K562 (cell line): ENCODE measurements around the gene POLR1H. TPM values are rescaled to one million over a fixed set of nuclear protein-coding genes. Genes with fewer than 3 reads are reported as not detected.

Source experiments
- ATAC-seq: fragments of 200-7000 bp; cut with Tn5 transposase; 3 replicates; pipeline ENCODE4 v1.9.1; 2020; ENCODE audit warnings: moderate library complexity
- BruUV-seq: library from RNA; stranded (reverse); fragments of 400-500 nt; replicated peaks from 2 replicates; lab custom pipeline; 2021; lab: Mats Ljungman, UMichigan
- CTCF ChIA-PET: fragments of 300-600 bp; formaldehyde crosslinking; extraction: SDS; loops from one replicate; lab custom pipeline; 2021; ENCODE audit warnings: low intra/inter-chr PET ratio; lab: Yijun Ruan, JAX
- POLR2A ChIA-PET: fragments of 300-600, 350-650 bp; sonication (Branson Sonifier 250); formaldehyde crosslinking; extraction: SDS; loops from one replicate; lab custom pipeline; 2021; ENCODE audit warnings: antibody characterized with exemption, inconsistent platforms; lab: Yijun Ruan, JAX
- DNase-seq, 4 experiments: peaks; one replicate each; pipeline versions ENCODE4 v3.0.0 to v3.0.0-alpha.2; 2011 to 2018; ENCODE audit warnings: low spot score in 3 of 4, mixed read lengths in 3 of 4; ENCODE audit errors: extremely low read depth in 1 of 4
- FAIRE-seq: peaks from 2 replicates; lab custom pipeline; 2011; peaks lifted over from hg19 to GRCh38; lab: Jason Lieb, UNC
- H2AFZ ChIP-seq: 2 replicates; pipeline ENCODE4 v1.6.0; 2011; ENCODE audit warnings: low read depth, low read length, control low read depth, inconsistent platforms
- H3K27ac ChIP-seq: fragments of 200-600 bp; 3 replicates; pipeline ENCODE4 v1.8.0; 2011; ENCODE audit warnings: low read depth, mild to moderate bottlenecking, control low read depth, inconsistent platforms, low read length, moderate library complexity, mixed read lengths; ENCODE audit errors: extremely low read depth
- H3K27me3 ChIP-seq, 2 experiments: fragments of 300-600 bp in 1 of 2; 2 replicates in 1 of 2; 3 replicates in 1 of 2; pipeline versions ENCODE4 v1.6.0 to v1.8.0; 2011; ENCODE audit warnings: inconsistent platforms in 2 of 2, low read length in 2 of 2, mild to moderate bottlenecking in 1 of 2, mixed read lengths in 1 of 2, moderate library complexity in 1 of 2; ENCODE audit not compliant: control insufficient read depth in 2 of 2, insufficient read depth in 2 of 2
- H3K36me3 ChIP-seq: fragments of 300-600 bp; 3 replicates; pipeline ENCODE4 v1.8.0; 2011; ENCODE audit warnings: mild to moderate bottlenecking, low read length, inconsistent platforms; ENCODE audit not compliant: control insufficient read depth, insufficient read depth
- H3K4me1 ChIP-seq, 2 experiments: fragments of 200-600 bp in 1 of 2; replicated peaks in 1 of 2; 2 replicates in 1 of 2; 3 replicates in 1 of 2; pipeline versions ENCODE4 v1.5.1 to v1.8.0; 2011; ENCODE audit warnings: inconsistent platforms in 2 of 2, low read length in 2 of 2, mild to moderate bottlenecking in 1 of 2, mixed read lengths in 1 of 2, moderate library complexity in 1 of 2; ENCODE audit not compliant: control insufficient read depth in 2 of 2, insufficient read depth in 2 of 2
- H3K4me2 ChIP-seq: 2 replicates; pipeline ENCODE4 v1.6.1; 2011; ENCODE audit warnings: low read length, control low read depth, inconsistent platforms, mixed read lengths; ENCODE audit not compliant: insufficient read depth
- H3K4me3 ChIP-seq: fragments of 200-600 bp; sonication (generic), shearing (Covaris generic); 2 replicates; pipeline ENCODE4 v1.5.1; 2016; ENCODE audit warnings: control low read depth, inconsistent platforms
- H3K79me2 ChIP-seq: fragments of 200-600 bp; 3 replicates; pipeline ENCODE4 v1.8.0; 2011; ENCODE audit warnings: low read length, inconsistent platforms; ENCODE audit not compliant: control insufficient read depth, insufficient read depth
- H3K9ac ChIP-seq, 2 experiments: 2 replicates each; pipeline versions ENCODE4 v1.6.0 to v1.6.1; 2011; ENCODE audit warnings: low read depth in 2 of 2, low read length in 2 of 2, control low read depth in 1 of 2, inconsistent platforms in 1 of 2, mild to moderate bottlenecking in 1 of 2, mixed read lengths in 1 of 2; ENCODE audit not compliant: insufficient read depth in 1 of 2
- H3K9me1 ChIP-seq: one replicate; pipeline ENCODE4 v1.6.0; 2011; ENCODE audit warnings: inconsistent platforms, mild to moderate bottlenecking, low read length, moderate library complexity; ENCODE audit not compliant: control insufficient read depth, insufficient read depth
- H3K9me3 ChIP-seq: replicated peaks from 2 replicates; pipeline ENCODE4 v1.5.1; 2011; ENCODE audit warnings: low read depth, low read length, inconsistent platforms; ENCODE audit not compliant: control insufficient read depth, insufficient read depth
- H4K20me1 ChIP-seq: replicated peaks from 2 replicates; pipeline ENCODE4 v1.6.1; 2011; ENCODE audit warnings: low read length, inconsistent platforms, mixed read lengths; ENCODE audit not compliant: control insufficient read depth, insufficient read depth
- BRF1 ChIP-seq: IDR thresholded peaks from 3 replicates; pipeline ENCODE4 v1.6.1; 2011; ENCODE audit warnings: borderline replicate concordance, mild to moderate bottlenecking; ENCODE audit not compliant: insufficient read length; ENCODE audit errors: extremely low read depth
- CHD4 ChIP-seq: fragments of 200-600 bp; sonication (generic); IDR thresholded peaks from 3 replicates; pipeline ENCODE4 v1.6.1; 2012; ENCODE audit warnings: low read depth, mild to moderate bottlenecking, mixed read lengths, low read length, inconsistent platforms; ENCODE audit not compliant: insufficient read depth, insufficient replicate concordance, poor library complexity, severe bottlenecking
- EWSR1 ChIP-seq: fragments of 450-650 bp; IDR thresholded peaks from 2 replicates; pipeline ENCODE4 v1.6.1; 2018; ENCODE audit warnings: borderline replicate concordance, mild to moderate bottlenecking, low read depth, moderate library complexity; ENCODE audit not compliant: partially characterized antibody
- HDAC8 ChIP-seq: fragments of 450-650 bp; IDR thresholded peaks from 2 replicates; pipeline ENCODE4 v1.6.1; 2016; ENCODE audit warnings: mild to moderate bottlenecking, missing genetic modification characterization, moderate library complexity, missing compliant biosample characterization
- KLF13 ChIP-seq: fragments of 450-650 bp; IDR thresholded peaks from 2 replicates; pipeline ENCODE4 v1.6.1; 2016; ENCODE audit warnings: missing genetic modification characterization, low read depth, mild to moderate bottlenecking, missing compliant biosample characterization, moderate library complexity, borderline replicate concordance
- LEF1 ChIP-seq: fragments of 450-650 bp; IDR thresholded peaks from 2 replicates; pipeline ENCODE4 v1.6.1; 2016; ENCODE audit warnings: mild to moderate bottlenecking
- MCM3 ChIP-seq: fragments of 450-650 bp; IDR thresholded peaks from 2 replicates; pipeline ENCODE4 v1.6.1; 2016
- PML ChIP-seq: IDR thresholded peaks from 2 replicates; pipeline ENCODE4 v1.6.1; 2012; ENCODE audit warnings: low read length, inconsistent platforms
- POLR2B ChIP-seq: fragments of 450-650 bp; IDR thresholded peaks from 2 replicates; pipeline ENCODE4 v1.6.1; 2018; ENCODE audit warnings: low read depth; ENCODE audit not compliant: partially characterized antibody
- RBFOX2 ChIP-seq: fragments of 200-400 bp; formaldehyde crosslinking; IDR thresholded peaks from 2 replicates; pipeline ENCODE4 v1.6.1; 2017; ENCODE audit warnings: low read depth, mild to moderate bottlenecking, low read length, moderate library complexity
- VEZF1 ChIP-seq: fragments of 200-800 bp; sonication (Bioruptor generic); IDR thresholded peaks from 2 replicates; pipeline ENCODE4 v1.6.1; 2017; ENCODE audit warnings: missing genetic modification characterization, missing compliant biosample characterization
- XRCC5 ChIP-seq: fragments of 200-400 bp; formaldehyde crosslinking; IDR thresholded peaks from 2 replicates; pipeline ENCODE4 v1.6.1; 2017; ENCODE audit warnings: low read depth, mild to moderate bottlenecking, low read length
- ZNF165 ChIP-seq: fragments of 250-450 bp; sonication (Bioruptor Pico); IDR thresholded peaks from 2 replicates; pipeline ENCODE4 v1.4.0; 2020; ENCODE audit warnings: borderline replicate concordance
- ZNF174 ChIP-seq: fragments of 250-450 bp; sonication (Bioruptor Pico); IDR thresholded peaks from 2 replicates; pipeline ENCODE4 v1.4.0; 2020; ENCODE audit warnings: mild to moderate bottlenecking
- ZNF274 ChIP-seq: IDR thresholded peaks from 2 replicates; pipeline ENCODE4 v1.6.1; 2011; ENCODE audit warnings: low read depth, mild to moderate bottlenecking, low read length, moderate library complexity, borderline replicate concordance
- ZNF785 ChIP-seq: fragments of 250-450 bp; sonication (Bioruptor Pico); IDR thresholded peaks from 2 replicates; pipeline ENCODE4 v1.4.0; 2020; ENCODE audit warnings: mild to moderate bottlenecking
- WGBS: fragments of 100-300 bp; shearing (Covaris generic); methylation state at CpG from one replicate; pipeline ENCODE4 v1.1.6; 2016; ENCODE audit warnings: low coverage, mixed read lengths; ENCODE audit not compliant: insufficient coverage; ENCODE audit errors: missing lambda C conversion rate; 5-methylcytosine and 5-hydroxymethylcytosine counted together
- in situ Hi-C: fragments of 300-500 bp; cut with MboI; formaldehyde crosslinking; loops from 4 replicates; pipeline ENCODE4 v1.15.0; 2018; ENCODE audit warnings: inconsistent platforms, mixed read lengths
- intact Hi-C: fragments of 100-400 bp; cut with micrococcal nuclease; formaldehyde crosslinking; loops from 2 replicates; pipeline ENCODE4 v1.14.2; 2022
- polyA plus RNA-seq, 8 experiments: library from polyadenylated mRNA; depleted of rRNA in 4 of 8; stranded (reverse) in 5 of 8; unstranded in 3 of 8; fragments of >200 nt; fragmentation: Nextera tagmentation in 2 of 8; fragmentation: Illumina TruSeq in 1 of 8; extraction: Ambion mirVana in 2 of 8; extraction: Trizol in 1 of 8; gene quantifications; 2 replicates each; pipeline versions ENCODE4 v1.2.1 to v1.2.3, GENCODE V29; 2011 to 2014; ENCODE audit warnings: inconsistent platforms in 1 of 8, missing spikeins in 1 of 8
- total RNA-seq, 7 experiments: library from RNA; depleted of rRNA in 6 of 7; stranded (reverse); fragments of >200 nt in 6 of 7; fragmentation: Illumina TruSeq in 2 of 7; extraction: Trizol in 2 of 7; gene quantifications; 2 replicates each; pipeline versions ENCODE4 v1.2.1 to v1.2.3, GENCODE V29; 2011 to 2021; ENCODE audit warnings: low replicate concordance in 1 of 7
- TF ChIP-seq, protein P1 (sequence below): fragments of 250-450 bp; sonication (Bioruptor Pico); IDR thresholded peaks from 2 replicates; pipeline ENCODE4 v1.5.0; 2021
- TF ChIP-seq, protein P2 (sequence below): fragments of 250-450 bp; sonication (Bioruptor Pico); IDR thresholded peaks from 2 replicates; pipeline ENCODE4 v1.8.0; 2022; ENCODE audit warnings: inconsistent platforms

Gene POLR1H
- total and polyA plus RNA-seq, 9 of the 15 experiments (the other 6 are each of a cell fraction or from before 2014, with no cell fraction given), result 92.2 to 333 (median 143) TPM

GRCh38 chr6:30041221-30041620 lies 19.8 kb upstream of the POLR1H start:
- Histone ChIP-seq H3K9me1 (no peaks in the 10 kb centered on the region), H3K4me1 (no peaks in the 10 kb centered on the region), H2AFZ (no peak overlapping the region), H3K9ac (no peak overlapping the region), H4K20me1 (no peaks in the 10 kb centered on the region), H3K27me3 (no peaks in the 10 kb centered on the region), H3K4me3 (no peak overlapping the region), H3K9me3 (no peaks in the 10 kb centered on the region), H3K36me3 (no peaks in the 10 kb centered on the region), H3K79me2 (no peaks in the 10 kb centered on the region), H3K4me2 (no peak overlapping the region), H3K27ac (no peak overlapping the region)
- in situ Hi-C loops, result no loop called here
- FAIRE-seq (no peak), ATAC-seq (no peak), DNase-seq (no peak)
- BruUV-seq, result no TSS peak
- ChIA-PET POLR2A (interaction anchor here (1.2 kb wide), 1 partner anchor 11 kb away, joined by 3 read pairs; no protein-coding TSS in a partner anchor), CTCF (no interaction called here)
- 80% methylated on average over 6 of the region's 6 CpGs for WGBS
- intact Hi-C loops, result no loop called here
- TF ChIP-seq BRF1 (no peak), PML (no peak), ZNF165 (CRISPR knock-in tag) (no peak), XRCC5 (no peak), HDAC8 (tag) (no peak), ZNF174 (CRISPR knock-in tag) (no peak), CHD4 (no peak), KLF13 (tag) (no peak), EWSR1 (no peak), MCM3 (no peak), LEF1 (no peak), ZNF274 (no peak), RBFOX2 (no peak), ZNF785 (no peak), VEZF1 (no peak), POLR2B (no peak)
- TF ChIP-seq, protein P1, sequence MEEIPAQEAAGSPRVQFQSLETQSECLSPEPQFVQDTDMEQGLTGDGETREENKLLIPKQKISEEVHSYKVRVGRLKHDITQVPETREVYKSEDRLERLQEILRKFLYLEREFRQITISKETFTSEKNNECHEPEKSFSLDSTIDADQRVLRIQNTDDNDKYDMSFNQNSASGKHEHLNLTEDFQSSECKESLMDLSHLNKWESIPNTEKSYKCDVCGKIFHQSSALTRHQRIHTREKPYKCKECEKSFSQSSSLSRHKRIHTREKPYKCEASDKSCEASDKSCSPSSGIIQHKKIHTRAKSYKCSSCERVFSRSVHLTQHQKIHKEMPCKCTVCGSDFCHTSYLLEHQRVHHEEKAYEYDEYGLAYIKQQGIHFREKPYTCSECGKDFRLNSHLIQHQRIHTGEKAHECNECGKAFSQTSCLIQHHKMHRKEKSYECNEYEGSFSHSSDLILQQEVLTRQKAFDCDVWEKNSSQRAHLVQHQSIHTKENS, result no peak
- TF ChIP-seq, protein P2, sequence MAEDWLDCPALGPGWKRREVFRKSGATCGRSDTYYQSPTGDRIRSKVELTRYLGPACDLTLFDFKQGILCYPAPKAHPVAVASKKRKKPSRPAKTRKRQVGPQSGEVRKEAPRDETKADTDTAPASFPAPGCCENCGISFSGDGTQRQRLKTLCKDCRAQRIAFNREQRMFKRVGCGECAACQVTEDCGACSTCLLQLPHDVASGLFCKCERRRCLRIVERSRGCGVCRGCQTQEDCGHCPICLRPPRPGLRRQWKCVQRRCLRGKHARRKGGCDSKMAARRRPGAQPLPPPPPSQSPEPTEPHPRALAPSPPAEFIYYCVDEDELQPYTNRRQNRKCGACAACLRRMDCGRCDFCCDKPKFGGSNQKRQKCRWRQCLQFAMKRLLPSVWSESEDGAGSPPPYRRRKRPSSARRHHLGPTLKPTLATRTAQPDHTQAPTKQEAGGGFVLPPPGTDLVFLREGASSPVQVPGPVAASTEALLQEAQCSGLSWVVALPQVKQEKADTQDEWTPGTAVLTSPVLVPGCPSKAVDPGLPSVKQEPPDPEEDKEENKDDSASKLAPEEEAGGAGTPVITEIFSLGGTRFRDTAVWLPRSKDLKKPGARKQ (CRISPR knock-in tag), result no peak
